PC-9 (cell line): ENCODE results near the gene RANBP3L.

Source experiments
- CTCF ChIP-seq: fragments of 200-600 bp; sonication (generic); conservative IDR thresholded peaks from 2 replicates; pipeline ENCODE4 v1.6.1; 2017; ENCODE audit warnings: mixed run types, antibody characterized with exemption, mild to moderate bottlenecking, moderate library complexity
- EZH2 ChIP-seq: fragments of 200-600 bp; sonication (generic); IDR thresholded peaks from 2 replicates; pipeline ENCODE4 v1.8.0; 2017; ENCODE audit warnings: antibody characterized with exemption, low read depth

- TF ChIP-seq CTCF (no peak), EZH2 (no peak)
These were observed 10.3 kb upstream of the RANBP3L start for GRCh38 chr5:36311956-36312355.
